Neural crest cell (in vitro differentiated cells): ENCODE data around the gene ZNF71. TPM values are rescaled to one million over a fixed set of nuclear protein-coding genes. Genes with fewer than 3 reads are reported as not detected.
"Not testable (repeated sequence)": the region's sequence is repeated elsewhere in the genome, so short reads cannot be mapped to it uniquely, and the experiment has no call there.

Experiments
- DNase-seq: peaks from one replicate; pipeline ENCODE4 v3.0.0; 2021; ENCODE audit warnings: low read depth, mixed read lengths, low spot score
- H3K27ac Mint-ChIP-seq: one replicate; pipeline ENCODE4 v1.8.0; 2021; ENCODE audit warnings: mild to moderate bottlenecking, mixed read lengths; ENCODE audit not compliant: unreplicated experiment
- H3K27me3 Mint-ChIP-seq: 2 replicates; pipeline ENCODE4 v1.8.0; 2021; ENCODE audit warnings: low read depth, mild to moderate bottlenecking, mixed read lengths
- H3K36me3 Mint-ChIP-seq: 2 replicates; pipeline ENCODE4 v1.8.0; 2021; ENCODE audit warnings: low read depth, mild to moderate bottlenecking, mixed read lengths
- H3K4me1 Mint-ChIP-seq: 2 replicates; pipeline ENCODE4 v1.8.0; 2021; ENCODE audit warnings: mixed read lengths
- H3K4me3 Mint-ChIP-seq: one replicate; pipeline ENCODE4 v1.8.0; 2021; ENCODE audit warnings: mild to moderate bottlenecking, mixed read lengths
- H3K9me3 Mint-ChIP-seq: 2 replicates; pipeline ENCODE4 v1.8.0; 2021; ENCODE audit warnings: mixed read lengths
- total RNA-seq: library from RNA; stranded (reverse); gene quantifications from 2 replicates; pipeline ENCODE4 v1.2.1, GENCODE V29; 2021
- TF ChIP-seq, protein P1 (sequence below): fragments of 200-600 bp; sonication (generic); conservative IDR thresholded peaks from 2 replicates; pipeline ENCODE4 v1.5.0; 2021; ENCODE audit warnings: antibody characterized with exemption, mild to moderate bottlenecking

ZNF71 gene
- total RNA-seq, 1 donor from 2014 or later = 21.7 TPM

DNA sequence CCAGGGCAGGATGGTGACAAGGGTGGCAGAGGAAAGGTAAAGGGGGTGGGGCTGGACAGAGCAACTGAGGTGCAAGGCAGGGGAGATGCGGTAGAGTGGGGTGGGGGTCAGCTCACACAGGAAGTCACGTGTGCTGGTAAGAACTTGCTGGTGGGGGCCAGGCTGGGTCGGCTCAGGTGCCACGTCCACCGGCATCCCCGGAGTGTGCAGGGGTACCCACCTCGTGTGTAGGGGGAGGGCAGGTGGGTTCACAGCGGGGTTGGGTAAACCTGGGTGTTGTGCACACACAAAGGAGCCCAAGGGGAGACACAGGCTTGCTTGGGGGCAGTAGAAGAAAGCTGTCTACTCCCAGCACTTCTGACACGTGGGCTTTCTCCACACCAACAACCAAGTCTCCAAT is 73.6 kb downstream of the ZNF71 start:
- DNase-seq = no peak
- no peaks in the 10 kb centered on the region for H3K4me1 Mint-ChIP-seq
- H3K4me3 Mint-ChIP-seq = no peak overlapping the region
- peaks cover 3% of the 10 kb centered on the region for H3K9me3 Mint-ChIP-seq
- no peaks in the 10 kb centered on the region for H3K27me3 Mint-ChIP-seq
- no peak overlapping the region for H3K27ac Mint-ChIP-seq
- peaks cover 5% of the 10 kb centered on the region for H3K36me3 Mint-ChIP-seq
- TF ChIP-seq, protein P1, sequence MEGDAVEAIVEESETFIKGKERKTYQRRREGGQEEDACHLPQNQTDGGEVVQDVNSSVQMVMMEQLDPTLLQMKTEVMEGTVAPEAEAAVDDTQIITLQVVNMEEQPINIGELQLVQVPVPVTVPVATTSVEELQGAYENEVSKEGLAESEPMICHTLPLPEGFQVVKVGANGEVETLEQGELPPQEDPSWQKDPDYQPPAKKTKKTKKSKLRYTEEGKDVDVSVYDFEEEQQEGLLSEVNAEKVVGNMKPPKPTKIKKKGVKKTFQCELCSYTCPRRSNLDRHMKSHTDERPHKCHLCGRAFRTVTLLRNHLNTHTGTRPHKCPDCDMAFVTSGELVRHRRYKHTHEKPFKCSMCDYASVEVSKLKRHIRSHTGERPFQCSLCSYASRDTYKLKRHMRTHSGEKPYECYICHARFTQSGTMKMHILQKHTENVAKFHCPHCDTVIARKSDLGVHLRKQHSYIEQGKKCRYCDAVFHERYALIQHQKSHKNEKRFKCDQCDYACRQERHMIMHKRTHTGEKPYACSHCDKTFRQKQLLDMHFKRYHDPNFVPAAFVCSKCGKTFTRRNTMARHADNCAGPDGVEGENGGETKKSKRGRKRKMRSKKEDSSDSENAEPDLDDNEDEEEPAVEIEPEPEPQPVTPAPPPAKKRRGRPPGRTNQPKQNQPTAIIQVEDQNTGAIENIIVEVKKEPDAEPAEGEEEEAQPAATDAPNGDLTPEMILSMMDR = no peak

DNA sequence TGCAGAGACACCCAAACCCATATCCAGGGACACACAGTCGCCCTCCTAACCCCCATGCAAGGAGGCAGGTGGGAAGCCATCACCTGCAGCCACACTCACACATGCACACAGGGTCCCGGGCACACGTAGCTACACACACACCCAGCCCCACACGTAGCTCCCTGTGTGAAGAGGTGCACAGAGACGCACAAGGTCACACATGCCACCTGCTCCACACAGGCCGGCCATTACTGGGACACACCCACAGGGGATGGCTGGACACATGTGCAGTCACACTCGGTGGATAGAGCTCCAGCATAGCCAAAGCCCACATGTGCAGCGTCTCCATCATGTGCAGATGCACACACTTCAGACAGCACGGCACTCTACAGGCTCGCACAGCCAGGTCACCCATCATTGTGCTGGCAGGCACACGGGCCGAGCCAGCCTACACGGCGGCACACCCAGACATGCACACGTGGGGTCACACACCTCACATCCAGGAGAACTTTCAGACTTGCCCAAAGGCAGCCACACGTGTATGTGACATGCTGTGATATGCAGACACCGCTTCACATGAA is 75.4 kb downstream of the ZNF71 start:
- H3K27me3 Mint-ChIP-seq = no peaks in the 10 kb centered on the region
- no peak overlapping the region for H3K27ac Mint-ChIP-seq
- peaks cover 5% of the 10 kb centered on the region for H3K36me3 Mint-ChIP-seq
- H3K4me3 Mint-ChIP-seq = no peak overlapping the region
- DNase-seq = no peak
- H3K9me3 Mint-ChIP-seq = peaks cover 3% of the 10 kb centered on the region
- TF ChIP-seq, protein P1 = no peak
- H3K4me1 Mint-ChIP-seq = no peaks in the 10 kb centered on the region

DNA sequence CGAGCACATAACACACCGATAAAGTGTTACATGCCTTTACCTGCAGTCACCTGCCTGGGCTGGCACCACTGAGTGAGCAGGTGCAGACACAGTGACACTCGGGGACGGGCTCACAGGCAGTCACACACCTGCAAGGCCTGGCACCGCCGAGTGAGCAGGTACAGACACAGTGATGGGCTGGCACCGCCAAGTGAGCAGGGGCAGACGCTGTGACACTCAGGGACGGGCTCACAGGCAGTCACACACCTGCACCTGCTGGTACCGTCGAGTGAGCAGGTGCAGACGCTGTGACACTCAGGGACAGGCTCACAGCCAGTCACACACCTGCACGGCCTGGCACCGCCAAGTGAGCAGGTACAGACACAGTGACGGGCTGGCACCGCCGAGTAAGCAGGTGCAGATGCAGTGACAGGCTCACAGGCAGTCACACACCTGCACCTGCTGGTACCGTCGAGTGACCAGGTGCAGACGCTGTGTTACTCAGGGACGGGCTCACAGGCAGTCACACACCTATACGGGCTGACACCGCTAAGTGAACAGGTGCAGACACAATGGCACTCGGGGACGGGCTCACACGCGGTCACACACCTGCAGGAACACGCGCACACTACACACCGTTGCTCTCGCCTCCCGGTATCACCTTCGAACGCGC is 76.0 kb downstream of the ZNF71 start:
- Mint-ChIP-seq H3K27ac (no peak overlapping the region), H3K4me1 (no peaks in the 10 kb centered on the region), H3K27me3 (no peaks in the 10 kb centered on the region), H3K36me3 (peaks cover 5% of the 10 kb centered on the region), H3K9me3 (peaks cover 3% of the 10 kb centered on the region), H3K4me3 (no peak overlapping the region)
- DNase-seq = no peak
- TF ChIP-seq, protein P1 = no peak

GRCh38 chr19:56671613-56671994 is 76.5 kb downstream of the ZNF71 start, which contains the start of gene ZNF835:
Gene ZNF835, minus strand, starts transcription at chr19:56671757. Its CDS starts 6,559 bp downstream, at chr19:56665198.
- Mint-ChIP-seq H3K4me3 (no peak within 1 kb of the TSS), H3K27me3 (no peaks in the 10 kb centered on the region), H3K4me1 (no peaks in the 10 kb centered on the region)

GRCh38 chr19:56672610-56673009 is 77.5 kb downstream of the ZNF71 start:
- DNase-seq, H3K4me3 Mint-ChIP-seq, H3K4me1 Mint-ChIP-seq, H3K9me3 Mint-ChIP-seq, H3K36me3 Mint-ChIP-seq, H3K27me3 Mint-ChIP-seq, H3K27ac Mint-ChIP-seq: not testable (repeated sequence)

More at GRCh38 chr19:56671613-56671994, 76.5 kb downstream of the ZNF71 start, which contains the start of gene ZNF835:
- DNase-seq = no peak
- Mint-ChIP-seq H3K36me3 (peaks cover 5% of the 10 kb centered on the region), H3K27ac (no peak within 1 kb of the TSS), H3K9me3 (peaks cover 3% of the 10 kb centered on the region)
- TF ChIP-seq, protein P1 = no peak

Other genes with a start within 250 kb of the ZNF71 start
- gene ZNF582, start 201.8 kb upstream of the ZNF71 start, total RNA-seq = 4.2 and 5.1 TPM in 2 replicates
- 9.2 and 9.8 TPM in 2 replicates for gene ZNF583, start 191.0 kb upstream of the ZNF71 start, total RNA-seq
- not detected in 2 replicates for gene ZNF667, start 118.0 kb upstream of the ZNF71 start, total RNA-seq
- not detected in 2 replicates for gene ZNF471, start 87.4 kb upstream of the ZNF71 start, total RNA-seq
- 7.4 and 8.0 TPM in 2 replicates for gene ZFP28, start 56.4 kb upstream of the ZNF71 start, total RNA-seq
- gene ZNF470, start 27.8 kb upstream of the ZNF71 start, total RNA-seq = 8.4 and 9.1 TPM in 2 replicates
- 0.89 and 1.3 TPM in 2 replicates for gene SMIM17, start 47.9 kb downstream of the ZNF71 start, total RNA-seq
- gene ZNF835, start 76.5 kb downstream of the ZNF71 start, total RNA-seq = 0.11 TPM in 1 of 2 replicates, not detected in the other
- gene PEG3, start 245.4 kb downstream of the ZNF71 start, total RNA-seq = not detected in 2 replicates
- gene ZIM2, start 245.4 kb downstream of the ZNF71 start, total RNA-seq = not detected in 2 replicates